ENCODE data around the gene PALLD. TPM values are rescaled to one million over a fixed set of nuclear protein-coding genes. Genes with fewer than 3 reads are reported as not detected.

Gene PALLD
- total and polyA plus RNA-seq, 2 of the 13 experiments (the other 11 are each of a cell fraction or from before 2014, with no cell fraction given), result 0.50 to 1.5 TPM

GRCh38 chr4:168871632-168872031 lies 374.8 kb downstream of the PALLD start (continued):
- no peak for TF ChIP-seq ZNF142 (CRISPR knock-in tag; IDR thresholded peaks at IDR 0.05)
- TF ChIP-seq ZNF510 (CRISPR knock-in tag; IDR thresholded peaks at IDR 0.05; ENCODE audit: low read depth), result no peak
- TF ChIP-seq TERF1 (CRISPR knock-in tag; IDR thresholded peaks at IDR 0.05), result no peak
- TF ChIP-seq ZBTB43 (CRISPR knock-in tag; conservative IDR thresholded peaks at IDR 0.05), result no peak
- TF ChIP-seq ZNF24 (IDR thresholded peaks at IDR 0.05), result no peak
- no peak for TF ChIP-seq FOXO1 (CRISPR knock-in tag; IDR thresholded peaks at IDR 0.05)
- no peak for TF ChIP-seq KAT2B (IDR thresholded peaks at IDR 0.05; ENCODE audit: borderline replicate concordance, low read depth, low read length)
- TF ChIP-seq ARID3A (IDR thresholded peaks at IDR 0.05; ENCODE audit: low read depth, low read length), result no peak
